SJCRH30 (cell line): ENCODE results near the gene C2orf69. TPM values are rescaled to one million over a fixed set of nuclear protein-coding genes. Genes with fewer than 3 reads are reported as not detected.
"Not testable (repeated sequence)": the region's sequence is repeated elsewhere in the genome, so short reads cannot be mapped to it uniquely, and the experiment has no call there.

Experiments
- DNase-seq, 2 experiments: peaks; one replicate each; pipeline ENCODE4 v3.0.0-alpha.2; 2015 to 2020
- H3K27ac ChIP-seq: fragments of 250-450 bp; sonication (Bioruptor Pico); 2 replicates; pipeline ENCODE4 v1.5.1; 2020; ENCODE audit warnings: mild to moderate bottlenecking, moderate library complexity
- H3K27me3 ChIP-seq: fragments of 250-450 bp; sonication (Bioruptor Pico); 2 replicates; pipeline ENCODE4 v1.5.1; 2020; ENCODE audit warnings: mild to moderate bottlenecking, moderate library complexity
- H3K36me3 ChIP-seq: fragments of 250-450 bp; sonication (Bioruptor Pico); 2 replicates; pipeline ENCODE4 v1.5.1; 2020; ENCODE audit warnings: mild to moderate bottlenecking, moderate library complexity
- H3K4me1 ChIP-seq: fragments of 250-450 bp; sonication (Bioruptor Pico); 2 replicates; pipeline ENCODE4 v1.5.1; 2020; ENCODE audit warnings: mild to moderate bottlenecking, moderate library complexity
- H3K4me3 ChIP-seq: fragments of 250-450 bp; sonication (Bioruptor Pico); 2 replicates; pipeline ENCODE4 v1.5.1; 2020; ENCODE audit warnings: mild to moderate bottlenecking, moderate library complexity
- H3K9me3 ChIP-seq: fragments of 250-450 bp; sonication (Bioruptor Pico); replicated peaks from 2 replicates; pipeline ENCODE4 v1.5.1; 2020; ENCODE audit warnings: mild to moderate bottlenecking, moderate library complexity
- total RNA-seq: library from RNA; depleted of rRNA; stranded (reverse); fragments of >200 nt; shearing (Covaris generic); gene quantifications from 2 replicates; pipeline ENCODE4 v1.2.3, GENCODE V29; 2014

C2orf69 gene
- total RNA-seq, 1 experiment from 2014 or later, result 20.7 TPM

DNA sequence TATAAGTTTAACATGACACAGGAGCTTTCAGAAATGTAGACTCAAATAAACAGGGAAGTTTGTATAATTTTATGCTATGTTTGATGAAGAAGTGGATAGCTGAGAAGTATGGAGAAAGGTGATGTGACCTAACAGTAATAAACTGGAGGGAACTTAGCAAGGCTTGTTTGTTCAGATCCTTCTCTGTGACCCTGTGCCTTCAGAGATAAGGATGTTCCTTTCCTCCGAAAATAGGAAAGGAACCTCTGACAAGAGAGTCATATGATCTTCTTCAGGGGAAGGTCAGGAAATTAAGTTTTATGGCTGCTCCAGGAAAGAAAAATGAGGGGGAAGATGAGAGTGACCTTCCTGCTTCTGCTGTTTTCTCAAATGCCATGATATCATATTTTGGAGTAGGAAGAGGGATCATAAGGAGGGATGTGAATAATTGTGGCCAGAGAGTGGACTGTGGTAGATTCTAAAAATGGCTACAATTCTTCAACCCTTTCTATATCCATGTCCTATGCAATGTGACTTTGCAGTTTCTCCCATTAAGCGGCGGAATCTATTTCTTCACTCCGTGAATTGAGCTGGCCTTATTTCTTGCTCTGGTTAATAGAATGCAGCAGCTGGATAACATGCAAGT, 8.5 kb upstream of the C2orf69 start:
- Histone ChIP-seq H3K9me3 (0 out of 2 replicates have a peak, but pooled peaks cover 3% of the 10 kb centered on the region), H3K4me1 (no peaks in the 10 kb centered on the region), H3K4me3 (no peak overlapping the region), H3K27me3 (no peaks in the 10 kb centered on the region), H3K36me3 (no peaks in the 10 kb centered on the region), H3K27ac (no peak overlapping the region)
- no peak for DNase-seq

DNA sequence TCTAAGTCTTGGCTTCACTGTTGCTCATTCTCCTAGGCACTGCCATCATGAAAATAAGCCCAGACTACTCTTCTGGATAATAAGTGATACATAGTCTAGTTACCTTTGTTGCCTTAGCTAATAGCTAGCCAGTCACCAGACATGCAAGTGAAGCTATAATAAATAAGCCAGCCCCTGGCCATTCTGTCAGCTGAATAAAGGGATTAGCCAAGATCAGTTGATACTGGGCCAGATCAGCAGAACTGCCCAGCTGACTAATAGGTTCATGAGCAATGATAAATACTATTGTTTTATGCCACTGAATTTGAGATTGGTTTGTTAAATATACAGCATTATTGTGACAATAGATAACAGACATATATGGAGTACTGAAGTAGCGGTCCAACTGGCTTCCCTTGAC, 8.0 kb upstream of the C2orf69 start:
- H3K4me3 ChIP-seq, result no peak overlapping the region
- H3K27ac ChIP-seq, result no peak overlapping the region
- H3K4me1 ChIP-seq, result no peaks in the 10 kb centered on the region
- H3K27me3 ChIP-seq, result no peaks in the 10 kb centered on the region
- H3K9me3 ChIP-seq, result 0 out of 2 replicates have a peak, but pooled peaks cover 3% of the 10 kb centered on the region
- DNase-seq, result no peak
- H3K36me3 ChIP-seq, result no peaks in the 10 kb centered on the region

DNA sequence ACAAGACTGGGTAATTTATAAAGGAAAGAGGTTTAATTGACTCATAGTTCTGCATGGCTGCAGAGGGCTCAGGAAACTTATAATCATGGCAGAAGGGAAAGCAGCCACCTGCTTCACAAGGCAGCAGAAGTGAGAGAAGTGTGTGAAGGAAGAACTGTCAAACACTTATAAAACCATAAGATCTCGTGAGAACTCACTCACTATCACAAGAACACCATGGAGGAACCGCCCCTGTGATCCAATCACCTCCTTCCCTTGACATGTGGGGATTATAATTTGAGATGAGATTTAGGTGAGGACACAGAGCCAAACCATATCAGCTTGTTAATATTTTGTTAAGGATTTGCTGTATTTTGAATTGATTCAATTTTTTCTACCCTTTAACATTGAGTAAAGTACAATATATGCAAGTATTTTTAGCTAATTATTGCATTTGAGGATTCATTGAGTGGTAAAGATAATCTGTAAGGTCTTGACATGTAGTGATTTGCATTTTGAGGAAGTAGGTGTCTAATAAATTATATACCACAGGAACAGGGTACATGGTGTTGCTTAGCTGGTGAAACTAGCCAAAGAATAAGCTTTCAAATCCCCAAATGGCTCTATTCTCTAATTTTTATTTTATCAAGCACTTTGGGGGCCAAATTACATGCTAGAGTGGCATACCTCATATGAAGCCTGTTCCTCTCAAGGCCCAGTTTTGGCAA, 3.9 kb upstream of the C2orf69 start:
- Histone ChIP-seq H3K4me1 (no peaks in the 10 kb centered on the region; the same call in 1 of the 2 replicates), H3K4me3 (no peak overlapping the region), H3K9me3 (0 out of 2 replicates have a peak, but pooled peaks cover 2% of the 10 kb centered on the region), H3K27ac (no peak overlapping the region), H3K27me3 (no peaks in the 10 kb centered on the region), H3K36me3 (no peaks in the 10 kb centered on the region)
- DNase-seq, result no peak

DNA sequence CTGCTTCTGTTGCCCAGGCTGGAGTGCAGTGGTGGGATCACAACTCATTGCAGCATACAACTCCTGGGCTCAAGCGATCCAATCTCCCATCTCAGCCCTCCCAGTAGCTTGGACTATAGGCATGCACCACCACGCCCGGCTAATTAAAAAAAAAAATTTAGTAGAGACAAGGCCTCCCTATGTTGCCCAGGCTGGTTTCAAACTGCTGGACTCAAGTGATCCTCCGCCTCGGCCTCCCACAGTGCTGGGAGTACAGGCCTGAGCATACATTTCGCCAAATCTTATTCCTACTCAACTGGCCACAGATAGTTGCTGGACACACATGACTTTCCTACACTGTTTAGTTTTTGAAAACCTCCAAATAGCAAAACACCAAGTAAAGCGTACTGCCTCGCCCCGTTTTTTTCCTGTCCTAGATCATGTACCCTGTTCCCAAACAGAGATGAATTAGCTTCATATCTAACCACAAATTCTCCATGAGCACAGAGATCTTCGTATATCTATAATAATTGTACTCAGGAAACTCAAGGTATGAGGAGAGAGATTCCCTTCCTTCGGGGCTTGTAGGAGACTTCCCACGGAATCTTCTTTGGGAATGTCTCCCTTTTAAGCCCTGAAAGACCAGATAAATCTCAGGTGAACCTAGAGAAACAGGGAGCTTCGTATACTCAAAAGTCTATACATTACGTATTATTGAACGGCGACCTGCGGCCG, 598 bp upstream of the C2orf69 start:
- Histone ChIP-seq H3K9me3 (no peaks in the 10 kb centered on the region), H3K27ac (peak overlapping the region; percentile 80), H3K4me3 (peak overlapping the region; percentile 79), H3K4me1 (no peaks in the 10 kb centered on the region; the same call in 1 of the 2 replicates), H3K27me3 (no peaks in the 10 kb centered on the region), H3K36me3 (peaks cover 4% of the 10 kb centered on the region; the same call in 1 of the 2 replicates)
- no peak for DNase-seq

DNA sequence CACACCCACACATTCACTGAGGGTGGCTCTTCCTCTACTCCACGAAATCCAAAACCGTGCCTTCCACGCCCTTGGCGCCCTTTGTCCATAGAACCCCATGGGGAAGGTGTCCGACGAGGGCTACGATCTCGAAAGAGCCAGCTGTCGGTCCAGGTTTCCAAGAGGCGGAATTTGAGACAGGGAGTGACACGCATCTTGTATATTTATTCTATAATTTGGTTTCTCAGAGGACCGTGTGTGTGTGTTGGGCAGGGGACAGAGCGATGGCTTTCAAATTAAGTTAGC, 726 bp downstream of the C2orf69 start:
- DNase-seq, result peak in 1 of 2 experiments; percentile 72

DNA sequence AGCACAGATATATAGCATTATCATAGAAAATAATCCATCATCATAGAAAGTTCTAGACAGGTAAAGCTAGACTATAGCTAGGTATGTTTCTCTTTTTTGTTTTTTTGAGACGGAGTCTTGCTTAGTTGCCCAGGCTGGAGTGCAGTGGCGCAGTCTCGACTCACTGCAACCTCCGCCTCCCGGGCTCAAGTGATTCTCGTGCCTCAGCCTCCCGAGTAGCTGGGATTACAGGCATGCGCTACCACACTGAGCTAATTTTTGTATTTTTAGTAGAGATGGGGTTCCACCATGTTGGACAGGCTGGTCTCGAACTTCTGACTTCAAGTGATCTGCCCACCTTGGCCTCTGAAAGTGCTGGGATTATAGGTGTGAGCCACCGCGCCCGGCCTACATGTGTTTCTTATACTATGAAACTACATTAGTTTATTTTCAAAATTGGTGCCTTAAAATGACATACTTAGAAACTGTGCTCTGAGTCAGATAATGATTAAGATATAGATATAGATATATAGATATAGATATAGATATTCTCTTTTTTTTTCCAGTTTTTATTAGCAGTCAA, 1.5 kb downstream of the C2orf69 start:
- peaks cover 25% of the 10 kb centered on the region for H3K36me3 ChIP-seq
- not testable (repeated sequence) for H3K4me1 ChIP-seq, DNase-seq, H3K27ac ChIP-seq, H3K9me3 ChIP-seq, H3K27me3 ChIP-seq
- H3K4me3 ChIP-seq, result peak overlapping the region; percentile 79

More for the DNA sequence above, 726 bp downstream of the C2orf69 start:
- Histone ChIP-seq H3K27ac (peak overlapping the region; percentile 80), H3K4me3 (peak overlapping the region; percentile 79), H3K36me3 (peaks cover 17% of the 10 kb centered on the region), H3K4me1 (no peaks in the 10 kb centered on the region; the same call in 1 of the 2 replicates), H3K27me3 (no peaks in the 10 kb centered on the region), H3K9me3 (no peaks in the 10 kb centered on the region; the same call in 1 of the 2 replicates)

DNA sequence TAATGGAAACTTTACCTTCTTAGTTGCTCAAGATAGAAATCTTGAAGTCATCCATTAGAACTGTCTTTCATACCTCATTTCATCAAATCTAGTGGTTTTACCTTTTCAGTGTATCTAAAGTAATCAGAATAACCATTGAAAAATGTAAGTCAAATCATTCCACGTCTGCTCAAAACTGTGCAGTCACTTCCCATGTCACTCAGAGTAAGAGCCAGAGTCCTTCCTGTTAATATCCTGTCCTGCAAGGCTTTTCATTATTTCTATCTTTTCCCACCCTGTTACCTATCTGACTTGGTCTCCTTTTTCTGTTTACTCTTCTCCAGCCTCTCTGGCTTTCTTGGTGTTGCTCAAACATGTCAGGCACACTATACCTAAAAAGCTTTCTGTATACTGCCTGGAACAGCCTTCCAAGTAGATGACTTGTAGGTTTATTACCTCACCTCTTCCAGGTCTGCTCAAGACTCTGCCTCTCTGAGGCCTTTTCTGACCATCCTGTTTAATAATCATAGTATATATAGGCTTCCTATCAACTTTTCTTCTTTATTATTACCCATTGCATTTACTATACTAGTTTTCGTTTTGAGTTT, 3.4 kb downstream of the C2orf69 start:
- Histone ChIP-seq H3K27ac (no peak overlapping the region), H3K36me3 (peaks cover 43% of the 10 kb centered on the region), H3K4me1 (no peaks in the 10 kb centered on the region; the same call in 1 of the 2 replicates), H3K9me3 (no peaks in the 10 kb centered on the region; the same call in 1 of the 2 replicates), H3K27me3 (no peaks in the 10 kb centered on the region), H3K4me3 (no peak overlapping the region)
- DNase-seq, result no peak

DNA sequence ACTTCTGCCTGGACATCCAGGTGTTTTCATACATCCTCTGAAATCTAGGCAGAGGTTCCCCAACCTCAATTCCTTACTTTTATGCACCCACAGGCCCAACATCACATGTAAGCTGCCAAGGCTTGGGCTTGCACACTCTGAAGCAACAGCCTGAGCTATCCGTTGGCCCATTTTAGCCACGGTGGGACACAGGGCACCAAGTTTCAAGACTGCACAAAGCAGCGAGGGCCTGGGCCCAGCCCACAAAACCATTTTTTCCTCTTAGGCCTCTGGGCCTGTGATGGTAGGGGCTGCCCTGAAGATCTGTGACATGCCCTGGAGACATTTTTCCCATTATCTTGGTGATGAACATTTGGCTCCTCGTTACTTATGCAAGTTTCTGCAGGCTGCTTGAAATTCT, 5.9 kb downstream of the C2orf69 start:
- H3K4me3 ChIP-seq, result no peak overlapping the region
- no peak overlapping the region for H3K27ac ChIP-seq
- no peaks in the 10 kb centered on the region for H3K27me3 ChIP-seq
- DNase-seq, result no peak
- H3K4me1 ChIP-seq, result no peaks in the 10 kb centered on the region
- H3K36me3 ChIP-seq, result peaks cover 54% of the 10 kb centered on the region
- no peaks in the 10 kb centered on the region; the same call in 1 of the 2 replicates for H3K9me3 ChIP-seq

DNA sequence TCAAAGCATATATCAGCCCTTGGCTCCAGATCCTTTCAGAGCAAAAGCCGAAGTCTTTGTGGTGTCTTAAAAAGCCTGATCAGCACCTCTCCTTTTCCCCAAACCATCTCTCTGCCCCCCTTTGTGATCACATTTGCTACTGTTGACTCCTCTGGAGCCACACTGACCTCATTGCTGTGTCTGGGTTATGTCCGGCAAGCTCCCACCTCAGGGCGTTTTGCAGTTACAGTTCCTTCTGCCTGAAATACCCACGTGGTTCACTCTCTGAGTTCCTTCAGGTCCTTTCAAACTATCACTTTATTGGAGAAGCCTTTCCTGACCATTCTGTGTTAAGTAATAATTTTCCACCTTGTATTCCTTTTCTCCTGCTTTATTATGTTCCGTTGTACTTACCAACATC, 11.8 kb downstream of the C2orf69 start:
- no peak for DNase-seq
- Histone ChIP-seq H3K27me3 (no peaks in the 10 kb centered on the region), H3K27ac (no peak overlapping the region), H3K4me1 (no peaks in the 10 kb centered on the region), H3K9me3 (no peaks in the 10 kb centered on the region), H3K4me3 (no peak overlapping the region), H3K36me3 (peaks cover 61% of the 10 kb centered on the region)

DNA sequence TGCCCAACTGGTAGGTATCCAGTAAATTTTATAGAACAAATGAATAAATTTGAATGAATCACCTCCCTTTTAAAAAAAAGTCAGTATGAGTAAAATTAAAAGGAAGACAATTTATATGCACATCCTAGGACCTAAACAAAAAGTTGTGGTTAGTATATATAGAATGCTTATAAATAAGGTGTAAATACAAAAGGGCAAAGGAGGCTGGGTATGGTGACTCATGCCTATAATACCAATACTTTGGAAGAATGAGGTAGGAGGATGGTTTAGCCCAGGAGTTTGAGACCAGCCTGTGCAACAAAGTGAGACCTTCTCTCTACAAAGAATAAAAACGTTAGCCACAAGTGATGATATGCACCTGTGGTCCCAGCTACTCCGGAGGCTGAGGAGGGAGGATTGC, 12.8 kb downstream of the C2orf69 start:
- no peak for DNase-seq
- Histone ChIP-seq H3K9me3 (no peaks in the 10 kb centered on the region), H3K27me3 (no peaks in the 10 kb centered on the region), H3K4me3 (no peak overlapping the region), H3K36me3 (peaks cover 54% of the 10 kb centered on the region), H3K27ac (no peak overlapping the region), H3K4me1 (no peaks in the 10 kb centered on the region)

DNA sequence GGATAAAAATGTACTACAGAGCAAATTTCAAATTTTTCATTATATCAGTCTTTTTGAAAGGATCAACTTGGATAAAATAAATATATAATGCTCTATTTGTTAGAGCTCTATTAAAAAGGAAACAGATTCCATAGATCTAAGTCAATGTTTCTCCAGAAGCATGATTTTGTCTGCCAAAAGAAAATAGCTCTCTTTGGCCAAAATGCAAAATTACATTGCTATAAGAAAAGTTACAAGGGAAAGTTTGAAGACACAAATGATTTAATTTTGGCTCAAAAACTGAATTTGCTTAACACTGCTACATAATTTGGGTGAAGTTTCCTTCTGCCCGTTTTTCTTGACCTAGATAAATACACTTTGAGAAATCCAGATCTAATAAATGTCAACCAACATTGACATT, 15.7 kb downstream of the C2orf69 start:
- Histone ChIP-seq H3K36me3 (peaks cover 54% of the 10 kb centered on the region), H3K9me3 (no peaks in the 10 kb centered on the region), H3K27me3 (no peaks in the 10 kb centered on the region), H3K4me1 (no peaks in the 10 kb centered on the region), H3K4me3 (no peak overlapping the region), H3K27ac (no peak overlapping the region)
- DNase-seq, result no peak

DNA sequence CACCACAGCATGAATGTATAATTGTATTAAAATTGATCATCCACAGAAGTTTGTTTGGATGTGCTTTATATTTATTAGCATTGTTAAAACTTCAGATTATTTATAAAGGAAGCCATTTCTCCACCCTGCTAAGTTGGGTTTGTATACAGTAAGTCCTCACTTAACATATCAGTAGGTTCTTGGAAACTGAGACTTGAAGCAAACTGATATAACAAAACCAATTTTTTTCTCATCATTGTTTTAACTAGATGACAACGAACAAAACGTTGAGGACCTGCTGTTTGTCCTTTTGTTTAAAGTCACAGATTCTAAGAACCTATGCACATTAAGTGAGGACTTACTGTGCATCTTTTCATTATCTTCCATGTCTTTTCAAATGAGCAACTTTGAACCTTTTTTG, 17.1 kb downstream of the C2orf69 start:
- H3K36me3 ChIP-seq, result peaks cover 60% of the 10 kb centered on the region
- no peak for DNase-seq
- H3K9me3 ChIP-seq, result no peaks in the 10 kb centered on the region
- no peak overlapping the region for H3K4me3 ChIP-seq
- no peaks in the 10 kb centered on the region for H3K27me3 ChIP-seq
- H3K4me1 ChIP-seq, result peaks cover 6% of the 10 kb centered on the region; the same call in 1 of the 2 replicates
- no peak overlapping the region for H3K27ac ChIP-seq

DNA sequence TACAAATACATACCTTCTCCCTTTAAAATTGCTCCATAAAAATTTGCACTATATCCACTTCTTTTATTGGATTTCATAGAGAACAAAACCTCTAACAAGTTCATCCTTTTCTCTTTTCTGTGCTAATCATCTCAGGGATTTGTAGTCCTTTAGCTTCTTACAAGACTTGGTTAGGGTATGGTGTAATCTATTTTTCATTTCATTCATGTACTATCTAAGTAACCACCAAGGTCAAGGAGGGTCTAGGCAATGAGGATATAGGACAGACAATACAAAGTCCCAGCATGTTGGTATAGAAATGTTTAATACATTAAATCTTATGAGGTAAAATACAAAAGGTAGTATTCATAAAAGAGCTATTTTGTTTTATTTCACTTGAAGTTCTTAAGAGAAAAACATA, 17.5 kb downstream of the C2orf69 start:
- Histone ChIP-seq H3K4me3 (no peak overlapping the region), H3K36me3 (peaks cover 64% of the 10 kb centered on the region)

DNA sequence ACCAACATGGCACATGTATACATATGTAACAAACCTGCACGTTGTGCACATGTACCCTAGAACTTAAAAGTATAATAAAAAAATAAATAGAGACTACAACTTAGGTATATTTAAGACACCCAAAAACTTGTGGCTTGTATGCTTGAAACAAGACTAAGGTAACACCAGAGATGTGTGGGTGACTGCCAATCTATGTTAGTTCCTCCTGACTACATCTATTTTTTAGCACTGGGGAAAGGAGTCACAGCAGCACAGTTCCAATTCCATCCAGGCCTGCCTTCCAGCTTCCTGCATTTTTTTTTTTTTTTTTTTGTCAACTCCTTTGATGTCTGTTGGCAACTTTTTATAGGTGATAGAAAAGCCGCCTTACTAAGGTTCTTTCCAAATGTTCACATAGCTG, 18.2 kb downstream of the C2orf69 start:
- no peaks in the 10 kb centered on the region for H3K27me3 ChIP-seq
- no peak for DNase-seq
- H3K4me3 ChIP-seq, result no peak overlapping the region
- H3K36me3 ChIP-seq, result peaks cover 71% of the 10 kb centered on the region
- H3K4me1 ChIP-seq, result peaks cover 6% of the 10 kb centered on the region; the same call in 1 of the 2 replicates
- no peaks in the 10 kb centered on the region for H3K9me3 ChIP-seq
- H3K27ac ChIP-seq, result no peak overlapping the region

More for the DNA sequence above, 17.5 kb downstream of the C2orf69 start:
- Histone ChIP-seq H3K27me3 (no peaks in the 10 kb centered on the region), H3K4me1 (peaks cover 6% of the 10 kb centered on the region; the same call in 1 of the 2 replicates), H3K9me3 (no peaks in the 10 kb centered on the region), H3K27ac (no peak overlapping the region)
- DNase-seq, result no peak
